ENCODE results near the gene ANKFN1.

Gene ANKFN1

DNA sequence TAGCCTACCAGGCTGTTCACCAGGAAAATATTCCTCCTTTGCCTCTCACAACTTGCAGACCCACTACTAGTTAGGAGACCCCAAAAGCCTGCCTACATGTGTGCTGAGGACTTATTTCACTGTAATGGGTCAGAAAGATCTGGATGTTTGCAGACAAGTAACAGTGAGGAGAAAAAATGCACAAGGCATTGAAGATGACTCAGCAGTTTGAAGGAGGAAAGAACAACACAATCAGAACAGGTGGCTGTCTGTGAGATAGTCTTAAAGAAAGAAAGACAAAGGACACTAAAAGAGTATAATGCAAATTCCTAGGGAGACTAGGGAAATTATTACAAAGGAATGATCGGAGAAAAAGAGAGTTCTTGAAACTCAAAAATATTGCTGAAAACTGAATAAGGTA is 69.0 kb downstream of the ANKFN1 start:
- POLR2A ChIA-PET (ENCODE audit: low non-redundant PET), result no interaction called here
- TF ChIP-seq CTCF (conservative IDR thresholded peaks at IDR 0.05; ENCODE audit: low read depth), result no peak
- no peak overlapping the region for H3K27ac ChIP-seq
- no peak for DNase-seq (ENCODE audit: low spot score)
- CTCF ChIA-PET, result no interaction called here

DNA sequence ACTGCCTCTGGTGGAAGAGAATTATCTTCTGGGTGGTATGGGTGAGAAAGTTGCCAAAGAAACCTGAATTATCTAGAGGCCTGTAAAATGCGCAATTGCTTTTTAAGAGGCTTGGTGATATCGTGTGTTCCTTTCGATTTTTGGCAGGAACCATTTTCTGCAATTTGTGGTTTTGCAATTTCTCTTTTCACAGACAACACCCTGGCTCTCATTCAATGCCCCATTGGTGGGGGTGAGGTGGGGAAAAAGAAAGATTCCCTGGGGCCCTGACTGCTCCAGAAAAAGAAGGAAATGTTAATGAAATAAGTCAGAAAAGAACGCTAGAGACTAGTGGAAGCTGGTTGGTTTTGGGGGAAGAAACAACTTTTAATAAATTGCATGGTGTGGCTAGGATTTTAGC is 77.4 kb downstream of the ANKFN1 start:
- CTCF ChIA-PET, result interaction anchor here (0.6 kb wide), 1 partner anchor 847 kb away, joined by 4 read pairs; no protein-coding TSS in a partner anchor
- no peak for TF ChIP-seq CTCF (conservative IDR thresholded peaks at IDR 0.05; ENCODE audit: low read depth)
- no peak overlapping the region for H3K27ac ChIP-seq
- POLR2A ChIA-PET (ENCODE audit: low non-redundant PET), result no interaction called here
- DNase-seq (ENCODE audit: low spot score), result no peak

DNA sequence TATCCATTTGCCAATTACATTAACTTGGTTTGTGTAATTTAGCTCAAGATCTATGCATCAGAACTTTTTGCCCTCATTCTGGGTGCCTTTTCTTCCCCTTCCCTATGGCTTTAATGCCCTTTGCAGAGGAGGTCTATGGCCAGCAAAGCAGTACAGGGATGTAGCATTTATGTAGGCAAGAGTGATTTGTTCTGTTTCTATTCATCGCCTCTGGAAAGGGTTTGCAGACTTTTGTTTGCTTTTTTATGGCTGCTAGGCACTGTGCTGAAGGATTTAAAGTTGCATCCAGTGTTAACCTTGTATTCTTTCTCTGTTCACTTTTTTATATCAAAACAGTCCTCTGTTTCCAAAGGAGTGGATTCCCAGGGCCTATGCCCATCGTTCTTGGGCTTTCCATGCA is 78.0 kb downstream of the ANKFN1 start:
- ChIA-PET CTCF (interaction anchor here (0.6 kb wide), 1 partner anchor 848 kb away, joined by 4 read pairs; no protein-coding TSS in a partner anchor), POLR2A (ENCODE audit: low non-redundant PET) (no interaction called here)
- TF ChIP-seq CTCF (conservative IDR thresholded peaks at IDR 0.05; ENCODE audit: low read depth), result no peak
- no peak for DNase-seq (ENCODE audit: low spot score)
- no peak overlapping the region for H3K27ac ChIP-seq

GRCh38 chr17:56231693-56232092 is 78.4 kb downstream of the ANKFN1 start:
- no peak for DNase-seq (ENCODE audit: low spot score)
- no peak overlapping the region for H3K27ac ChIP-seq
- POLR2A ChIA-PET (ENCODE audit: low non-redundant PET), result no interaction called here
- CTCF ChIA-PET, result no interaction called here
- TF ChIP-seq CTCF (conservative IDR thresholded peaks at IDR 0.05; ENCODE audit: low read depth), result no peak

- no peak overlapping the region for H3K27ac ChIP-seq
- ChIA-PET POLR2A (ENCODE audit: low non-redundant PET) (no interaction called here), CTCF (no interaction called here)
- no peak for DNase-seq (ENCODE audit: low spot score)
- no peak for TF ChIP-seq CTCF (conservative IDR thresholded peaks at IDR 0.05; ENCODE audit: low read depth)
These were observed 91.1 kb downstream of the ANKFN1 start for GRCh38 chr17:56244268-56244890.

GRCh38 chr17:56247816-56248215 is 94.5 kb downstream of the ANKFN1 start:
- TF ChIP-seq CTCF (conservative IDR thresholded peaks at IDR 0.05; ENCODE audit: low read depth), result no peak
- no peak overlapping the region for H3K27ac ChIP-seq
- ChIA-PET CTCF (no interaction called here), POLR2A (ENCODE audit: low non-redundant PET) (no interaction called here)
- no peak for DNase-seq (ENCODE audit: low spot score)

Data from RWPE1 (cell line).